Gastroesophageal sphincter (tissue), 4 donors: ENCODE results near the gene CUX1. TPM values are rescaled to one million over a fixed set of nuclear protein-coding genes. Genes with fewer than 3 reads are reported as not detected.

ENCODE experiments used
- ATAC-seq: fragments of 150-250 bp; one replicate; pipeline ENCODE4 v1.9.1; 2016; ENCODE audit warnings: mild to moderate bottlenecking, moderate library complexity
- H3K27ac ChIP-seq, 4 donors: fragments of 200-600 bp; sonication (generic) in 3 of 4; 1 replicate in 3 of 4; 2 replicates in 1 of 4; pipeline ENCODE4 v1.5.1; 2016 to 2019
- H3K27me3 ChIP-seq: fragments of 200-600 bp; sonication (generic); one replicate; pipeline ENCODE4 v1.5.1; 2019
- H3K36me3 ChIP-seq, 2 donors: fragments of 200-600 bp; sonication (generic); one replicate each; pipeline ENCODE4 v1.5.1; 2019; ENCODE audit warnings: control low read depth in 1 of 2
- H3K4me1 ChIP-seq, 3 donors: fragments of 200-600 bp; sonication (generic); 1 replicate in 2 of 3; 2 replicates in 1 of 3; pipeline ENCODE4 v1.5.1; 2016 to 2019; ENCODE audit warnings: control low read depth in 2 of 3
- H3K4me3 ChIP-seq, 2 donors: fragments of 200-600 bp; sonication (generic); one replicate each; pipeline ENCODE4 v1.5.1; 2019; ENCODE audit warnings: mild to moderate bottlenecking in 1 of 2, moderate library complexity in 1 of 2
- H3K9me3 ChIP-seq, 3 donors: fragments of 200-600 bp; sonication (generic); one replicate each; pipeline ENCODE4 v1.5.1; 2017 to 2019; ENCODE audit warnings: control low read depth in 2 of 3
- CTCF ChIP-seq, 4 experiments: fragments of 200-600 bp in 2 of 4; fragments of 450-650 bp in 2 of 4; sonication (generic) in 1 of 4; IDR thresholded peaks; one replicate each; pipeline ENCODE4 v1.5.1; 2017 to 2019; ENCODE audit warnings: antibody characterized with exemption in 4 of 4, mild to moderate bottlenecking in 2 of 4, moderate library complexity in 2 of 4
- EP300 ChIP-seq: sonication (generic); formaldehyde crosslinking; IDR thresholded peaks from one replicate; pipeline ENCODE4 v1.6.1; 2017; ENCODE audit warnings: antibody characterized with exemption, mild to moderate bottlenecking
- POLR2A ChIP-seq, 2 donors: fragments of 450-650 bp; IDR thresholded peaks; one replicate each; pipeline ENCODE4 v1.6.1; 2017; ENCODE audit warnings: antibody characterized with exemption in 2 of 2, mild to moderate bottlenecking in 2 of 2, moderate library complexity in 1 of 2
- POLR2AphosphoS5 ChIP-seq: sonication (generic); formaldehyde crosslinking; IDR thresholded peaks from one replicate; pipeline ENCODE4 v1.6.1; 2017; ENCODE audit warnings: antibody characterized with exemption
- WGBS, 2 donors: methylation state at CpG; one replicate each; pipeline ENCODE4 v1.1.5; 2018; ENCODE audit warnings: low coverage in 1 of 2; 5-methylcytosine and 5-hydroxymethylcytosine counted together
- total RNA-seq, 4 donors: library from RNA; depleted of rRNA; stranded (reverse); fragments of >200 nt; gene quantifications; one replicate each; pipeline ENCODE4 v1.1.0, GENCODE V29; 2016

CUX1 gene
- total RNA-seq, 4 donors from 2014 or later, result 84.4 to 134 (median 110) TPM

- Histone ChIP-seq H3K4me3 (no peak overlapping the region), H3K36me3 (peaks cover 0 to 4% of the 10 kb centered on the region in 2 donors), H3K27me3 (peaks cover 16% of the 10 kb centered on the region), H3K9me3 (peaks cover 0 to 4% (median 0%) of the 10 kb centered on the region in 3 donors), H3K27ac (no peak overlapping the region), H3K4me1 (peaks cover 0 to 31% (median 0%) of the 10 kb centered on the region in 3 donors)
- TF ChIP-seq EP300, result no peak
- TF ChIP-seq POLR2AphosphoS5, result peak; percentile 36
- no peak for TF ChIP-seq CTCF (IDR thresholded peaks at IDR 0.05)
- no peak for ATAC-seq
- WGBS, 2 donors, result 66% methylated on average over 8 of the region's 11 CpGs; no CpG with 5 or more reads in 1 of the 2 donors
Observed at GRCh38 chr7:102304668-102305067, 487.2 kb downstream of the CUX1 start.

- WGBS, 2 donors, result 93 to 94% methylated on average over 10 to 13 of the region's 17 CpGs
- no peak for TF ChIP-seq CTCF (IDR thresholded peaks at IDR 0.05)
- no peak for TF ChIP-seq EP300
- no peak for TF ChIP-seq POLR2A (IDR thresholded peaks at IDR 0.05)
- TF ChIP-seq POLR2AphosphoS5, result no peak
Observed at GRCh38 chr7:102305414-102306268, 488.2 kb downstream of the CUX1 start.

GRCh38 chr7:102306916-102307677 lies 489.7 kb downstream of the CUX1 start:
- TF ChIP-seq EP300, result no peak
- TF ChIP-seq POLR2AphosphoS5, result no peak
- TF ChIP-seq POLR2A (IDR thresholded peaks at IDR 0.05), result no peak
- no peak for TF ChIP-seq CTCF (IDR thresholded peaks at IDR 0.05)
- WGBS, 2 donors, result 40 to 74% methylated on average over 2 to 4 of the region's 17 CpGs
- Histone ChIP-seq H3K9me3 (no peaks in the 10 kb centered on the region), H3K27ac (no peak overlapping the region), H3K4me3 (peak overlapping the region in 1 of 2 donors; percentile 2), H3K27me3 (no peaks in the 10 kb centered on the region), H3K4me1 (peaks cover 0 to 20% (median 0%) of the 10 kb centered on the region in 3 donors), H3K36me3 (peaks cover 0 to 4% of the 10 kb centered on the region in 2 donors)
- ATAC-seq, result peak; percentile 74

More at GRCh38 chr7:102305414-102306268, 488.2 kb downstream of the CUX1 start:
- Histone ChIP-seq H3K36me3 (peaks cover 0 to 4% of the 10 kb centered on the region in 2 donors), H3K4me3 (no peak overlapping the region), H3K27me3 (peaks cover 7% of the 10 kb centered on the region), H3K27ac (no peak overlapping the region), H3K9me3 (peaks cover 0 to 4% (median 0%) of the 10 kb centered on the region in 3 donors), H3K4me1 (peaks cover 0 to 24% (median 0%) of the 10 kb centered on the region in 3 donors)
- ATAC-seq, result no peak

GRCh38 chr7:102310414-102310815 lies 493.0 kb downstream of the CUX1 start:
- peaks cover 0 to 16% of the 10 kb centered on the region in 2 donors for H3K36me3 ChIP-seq
- ATAC-seq, result no peak
- H3K4me3 ChIP-seq, result no peak overlapping the region
- H3K27ac ChIP-seq, result no peak overlapping the region
- 96 to 100% methylated on average over 2 to 5 of the region's 9 CpGs for WGBS, 2 donors
- no peaks in the 10 kb centered on the region for H3K9me3 ChIP-seq
- TF ChIP-seq POLR2A (IDR thresholded peaks at IDR 0.05) (no peak), CTCF (IDR thresholded peaks at IDR 0.05) (no peak), EP300 (no peak), POLR2AphosphoS5 (no peak)
- peaks cover 0 to 11% (median 0%) of the 10 kb centered on the region in 3 donors for H3K4me1 ChIP-seq
- no peaks in the 10 kb centered on the region for H3K27me3 ChIP-seq
